SK-N-SH treated with all-trans-retinoic acid at 6 μM for 48 hours (cell line): ENCODE measurements around the gene FHIT.
"Not testable (repeated sequence)": the region's sequence is repeated elsewhere in the genome, so short reads cannot be mapped to it uniquely, and the experiment has no call there.

ENCODE experiments used
- ATAC-seq: fragments of 200-7000 bp; cut with Tn5 transposase; 3 replicates; pipeline ENCODE4 v1.9.1; 2020; ENCODE audit warnings: mild to moderate bottlenecking, moderate library complexity
- ARNTL ChIP-seq: fragments of 450-650 bp; formaldehyde crosslinking; IDR thresholded peaks from 2 replicates; pipeline ENCODE4 v1.5.0; 2020; ENCODE audit warnings: low read depth, mild to moderate bottlenecking, moderate library complexity, borderline replicate concordance
- ESRRG ChIP-seq: fragments of 250-450 bp; sonication (Bioruptor Pico); IDR thresholded peaks from 2 replicates; pipeline ENCODE4 v1.6.1; 2021; ENCODE audit warnings: mild to moderate bottlenecking
- GLIS3 ChIP-seq: fragments of 250-450 bp; sonication (Bioruptor Pico); IDR thresholded peaks from 2 replicates; pipeline ENCODE4 v1.5.0; 2020; ENCODE audit warnings: mild to moderate bottlenecking, moderate library complexity
- ISL1 ChIP-seq: fragments of 250-450 bp; sonication (Bioruptor Pico); IDR thresholded peaks from 2 replicates; pipeline ENCODE4 v2.1.2; 2022; ENCODE audit warnings: mild to moderate bottlenecking, moderate library complexity
- OSR1 ChIP-seq: fragments of 250-450 bp; sonication (Bioruptor Pico); IDR thresholded peaks from 2 replicates; pipeline ENCODE4 v1.8.0; 2022; ENCODE audit warnings: moderate library complexity, mild to moderate bottlenecking, inconsistent platforms
- PPARA ChIP-seq: fragments of 250-450 bp; sonication (Bioruptor Pico); IDR thresholded peaks from 2 replicates; pipeline ENCODE4 v1.5.0; 2020; ENCODE audit warnings: mild to moderate bottlenecking, borderline replicate concordance
- SNAI2 ChIP-seq: fragments of 250-450 bp; sonication (Bioruptor Pico); IDR thresholded peaks from 2 replicates; pipeline ENCODE4 v1.5.0; 2020; ENCODE audit warnings: mild to moderate bottlenecking, moderate library complexity
- TOX ChIP-seq: fragments of 250-450 bp; sonication (Bioruptor Pico); IDR thresholded peaks from 2 replicates; pipeline ENCODE4 v1.8.0; 2021; ENCODE audit warnings: mild to moderate bottlenecking, moderate library complexity, borderline replicate concordance
- ZC3H10 ChIP-seq: fragments of 250-450 bp; sonication (Bioruptor Pico); IDR thresholded peaks from 2 replicates; pipeline ENCODE4 v1.5.1; 2021; ENCODE audit warnings: mild to moderate bottlenecking, moderate library complexity
- ZFP30 ChIP-seq: fragments of 450-650 bp; formaldehyde crosslinking; IDR thresholded peaks from 2 replicates; pipeline ENCODE4 v1.5.0; 2022; ENCODE audit warnings: mild to moderate bottlenecking, moderate library complexity
- ZNF565 ChIP-seq: fragments of 450-650 bp; formaldehyde crosslinking; conservative IDR thresholded peaks from 2 replicates; pipeline ENCODE4 v1.5.0; 2020; ENCODE audit warnings: low read depth, mild to moderate bottlenecking, moderate library complexity
- ZNF70 ChIP-seq: fragments of 450-650 bp; formaldehyde crosslinking; IDR thresholded peaks from 2 replicates; pipeline ENCODE4 v1.5.0; 2020; ENCODE audit warnings: mild to moderate bottlenecking, moderate library complexity
- TF ChIP-seq, protein P1 (sequence below): fragments of 250-450 bp; sonication (Bioruptor Pico); IDR thresholded peaks from 2 replicates; pipeline ENCODE4 v1.5.1; 2020; ENCODE audit warnings: low read depth, mild to moderate bottlenecking, moderate library complexity
- TF ChIP-seq, protein P2 (sequence below): fragments of 250-450 bp; sonication (Bioruptor Pico); IDR thresholded peaks from 2 replicates; pipeline ENCODE4 v1.8.0; 2021; ENCODE audit warnings: low read depth, mild to moderate bottlenecking, moderate library complexity, borderline replicate concordance
- TF ChIP-seq, protein P3 (sequence below): fragments of 250-450 bp; sonication (Bioruptor Pico); IDR thresholded peaks from 2 replicates; pipeline ENCODE4 v1.5.1; 2021; ENCODE audit warnings: mild to moderate bottlenecking, moderate library complexity
- TF ChIP-seq, protein P4 (sequence below): fragments of 250-450 bp; sonication (Bioruptor Pico); IDR thresholded peaks from 2 replicates; pipeline ENCODE4 v1.5.0; 2020; ENCODE audit warnings: mild to moderate bottlenecking, moderate library complexity

Gene FHIT

DNA sequence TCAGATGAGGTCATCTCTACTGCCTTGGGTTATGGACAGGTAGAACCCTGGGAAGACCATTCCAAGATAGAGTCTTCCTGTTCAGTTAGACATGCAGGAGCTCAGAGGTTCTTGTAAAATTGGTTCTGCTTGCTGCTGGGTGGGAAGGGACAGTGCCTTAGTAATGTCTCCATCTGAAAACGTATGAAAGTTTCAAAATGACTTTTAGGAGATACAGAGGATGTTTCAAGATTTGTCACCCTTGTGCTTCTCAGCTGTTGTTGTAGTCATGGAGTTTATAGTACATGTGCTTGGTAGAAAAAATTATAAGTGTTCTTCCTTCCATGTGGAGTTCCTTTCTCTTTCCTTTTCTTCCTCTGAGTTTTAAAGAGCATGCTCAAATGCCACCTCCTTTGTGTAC is 1316.2 kb downstream of the FHIT start (continued):
- TF ChIP-seq, protein P1, sequence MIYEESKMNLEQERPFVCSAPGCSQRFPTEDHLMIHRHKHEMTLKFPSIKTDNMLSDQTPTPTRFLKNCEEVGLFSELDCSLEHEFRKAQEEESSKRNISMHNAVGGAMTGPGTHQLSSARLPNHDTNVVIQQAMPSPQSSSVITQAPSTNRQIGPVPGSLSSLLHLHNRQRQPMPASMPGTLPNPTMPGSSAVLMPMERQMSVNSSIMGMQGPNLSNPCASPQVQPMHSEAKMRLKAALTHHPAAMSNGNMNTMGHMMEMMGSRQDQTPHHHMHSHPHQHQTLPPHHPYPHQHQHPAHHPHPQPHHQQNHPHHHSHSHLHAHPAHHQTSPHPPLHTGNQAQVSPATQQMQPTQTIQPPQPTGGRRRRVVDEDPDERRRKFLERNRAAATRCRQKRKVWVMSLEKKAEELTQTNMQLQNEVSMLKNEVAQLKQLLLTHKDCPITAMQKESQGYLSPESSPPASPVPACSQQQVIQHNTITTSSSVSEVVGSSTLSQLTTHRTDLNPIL = no peak
- no peak for TF ChIP-seq ZNF565 (CRISPR knock-in tag)
- TF ChIP-seq PPARA (CRISPR knock-in tag) = no peak
- TF ChIP-seq, all 23 proteins: peak for 0

DNA sequence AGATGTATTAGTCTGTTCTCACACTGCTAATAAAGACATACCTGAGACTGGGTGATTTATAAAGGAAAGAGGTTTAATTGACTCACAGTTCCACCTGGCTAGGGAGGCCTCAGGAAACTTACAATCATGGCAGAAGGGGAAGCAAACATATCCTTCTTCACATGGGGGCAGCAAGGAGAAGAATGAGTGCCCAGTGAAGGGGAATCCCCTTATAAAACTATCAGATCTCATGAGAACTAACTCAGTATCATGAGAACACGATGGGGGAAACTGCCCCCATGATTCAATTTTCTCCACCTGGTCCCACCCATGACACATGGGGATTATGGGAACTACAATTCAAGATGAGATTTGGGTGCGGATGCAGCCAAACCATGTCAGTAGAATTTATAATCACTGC is 1316.7 kb downstream of the FHIT start:
- not testable (repeated sequence) for ATAC-seq

DNA sequence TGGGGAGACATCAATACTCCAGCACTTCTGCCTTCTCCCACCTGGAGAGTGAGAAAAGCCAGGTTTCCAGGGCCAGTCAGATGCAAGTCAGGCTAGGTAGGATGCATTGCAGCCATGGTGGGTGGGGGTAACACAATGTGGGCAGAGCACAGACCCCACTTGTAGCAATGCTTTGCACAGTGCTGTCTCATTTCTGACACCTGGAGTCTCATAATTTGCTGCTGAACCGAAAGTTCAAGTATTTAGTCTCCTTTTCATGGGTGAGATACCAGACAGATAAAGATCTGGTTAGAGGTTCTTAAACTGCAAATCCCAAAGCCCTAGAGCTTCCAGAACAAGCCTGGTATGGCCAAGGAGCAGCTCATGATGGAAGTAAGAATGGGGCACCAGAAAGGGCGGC is 1321.1 kb downstream of the FHIT start:
- ATAC-seq = no peak
- TF ChIP-seq ESRRG (CRISPR knock-in tag) (no peak), SNAI2 (CRISPR knock-in tag) (no peak), ZFP30 (CRISPR knock-in tag) (no peak), PPARA (CRISPR knock-in tag) (no peak), ISL1 (CRISPR knock-in tag) (no peak), GLIS3 (CRISPR knock-in tag) (no peak), ZNF565 (CRISPR knock-in tag) (no peak), ZNF70 (CRISPR knock-in tag) (no peak)
- TF ChIP-seq, protein P2, sequence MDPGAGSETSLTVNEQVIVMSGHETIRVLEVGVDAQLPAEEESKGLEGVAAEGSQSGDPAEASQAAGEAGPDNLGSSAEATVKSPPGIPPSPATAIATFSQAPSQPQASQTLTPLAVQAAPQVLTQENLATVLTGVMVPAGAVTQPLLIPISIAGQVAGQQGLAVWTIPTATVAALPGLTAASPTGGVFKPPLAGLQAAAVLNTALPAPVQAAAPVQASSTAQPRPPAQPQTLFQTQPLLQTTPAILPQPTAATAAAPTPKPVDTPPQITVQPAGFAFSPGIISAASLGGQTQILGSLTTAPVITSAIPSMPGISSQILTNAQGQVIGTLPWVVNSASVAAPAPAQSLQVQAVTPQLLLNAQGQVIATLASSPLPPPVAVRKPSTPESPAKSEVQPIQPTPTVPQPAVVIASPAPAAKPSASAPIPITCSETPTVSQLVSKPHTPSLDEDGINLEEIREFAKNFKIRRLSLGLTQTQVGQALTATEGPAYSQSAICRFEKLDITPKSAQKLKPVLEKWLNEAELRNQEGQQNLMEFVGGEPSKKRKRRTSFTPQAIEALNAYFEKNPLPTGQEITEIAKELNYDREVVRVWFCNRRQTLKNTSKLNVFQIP (CRISPR knock-in tag) = no peak

DNA sequence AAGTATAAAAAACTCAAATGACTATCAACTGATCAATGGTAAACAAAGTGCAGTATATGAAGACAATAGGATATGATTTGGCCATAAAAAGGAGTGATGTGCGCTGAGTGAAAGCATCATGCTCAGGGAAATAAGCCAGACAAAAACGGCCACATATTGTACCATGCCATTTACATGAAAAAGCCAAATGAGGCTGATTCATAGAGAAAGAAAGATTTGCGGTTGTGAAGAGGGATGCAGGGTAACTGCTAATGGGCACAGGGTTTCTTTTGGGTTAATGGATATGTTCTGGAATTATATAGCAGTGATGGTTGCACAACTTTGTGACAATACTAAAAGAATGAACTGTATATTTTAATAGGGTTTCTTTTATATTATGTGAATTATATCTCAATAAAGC is 1324.2 kb downstream of the FHIT start:
- TF ChIP-seq ZC3H10 (CRISPR knock-in tag) = no peak
- TF ChIP-seq ZNF70 (CRISPR knock-in tag) = no peak
- TF ChIP-seq, protein P2 (CRISPR knock-in tag) = no peak
- TF ChIP-seq, protein P1 = no peak
- TF ChIP-seq ISL1 (CRISPR knock-in tag) = no peak
- TF ChIP-seq ARNTL (CRISPR knock-in tag) = no peak
- TF ChIP-seq TOX = no peak
- TF ChIP-seq, protein P3, sequence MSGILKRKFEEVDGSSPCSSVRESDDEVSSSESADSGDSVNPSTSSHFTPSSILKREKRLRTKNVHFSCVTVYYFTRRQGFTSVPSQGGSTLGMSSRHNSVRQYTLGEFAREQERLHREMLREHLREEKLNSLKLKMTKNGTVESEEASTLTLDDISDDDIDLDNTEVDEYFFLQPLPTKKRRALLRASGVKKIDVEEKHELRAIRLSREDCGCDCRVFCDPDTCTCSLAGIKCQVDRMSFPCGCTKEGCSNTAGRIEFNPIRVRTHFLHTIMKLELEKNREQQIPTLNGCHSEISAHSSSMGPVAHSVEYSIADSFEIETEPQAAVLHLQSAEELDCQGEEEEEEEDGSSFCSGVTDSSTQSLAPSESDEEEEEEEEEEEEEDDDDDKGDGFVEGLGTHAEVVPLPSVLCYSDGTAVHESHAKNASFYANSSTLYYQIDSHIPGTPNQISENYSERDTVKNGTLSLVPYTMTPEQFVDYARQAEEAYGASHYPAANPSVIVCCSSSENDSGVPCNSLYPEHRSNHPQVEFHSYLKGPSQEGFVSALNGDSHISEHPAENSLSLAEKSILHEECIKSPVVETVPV (CRISPR knock-in tag) = no peak
- TF ChIP-seq ZFP30 (CRISPR knock-in tag) = no peak
- TF ChIP-seq, protein P4, sequence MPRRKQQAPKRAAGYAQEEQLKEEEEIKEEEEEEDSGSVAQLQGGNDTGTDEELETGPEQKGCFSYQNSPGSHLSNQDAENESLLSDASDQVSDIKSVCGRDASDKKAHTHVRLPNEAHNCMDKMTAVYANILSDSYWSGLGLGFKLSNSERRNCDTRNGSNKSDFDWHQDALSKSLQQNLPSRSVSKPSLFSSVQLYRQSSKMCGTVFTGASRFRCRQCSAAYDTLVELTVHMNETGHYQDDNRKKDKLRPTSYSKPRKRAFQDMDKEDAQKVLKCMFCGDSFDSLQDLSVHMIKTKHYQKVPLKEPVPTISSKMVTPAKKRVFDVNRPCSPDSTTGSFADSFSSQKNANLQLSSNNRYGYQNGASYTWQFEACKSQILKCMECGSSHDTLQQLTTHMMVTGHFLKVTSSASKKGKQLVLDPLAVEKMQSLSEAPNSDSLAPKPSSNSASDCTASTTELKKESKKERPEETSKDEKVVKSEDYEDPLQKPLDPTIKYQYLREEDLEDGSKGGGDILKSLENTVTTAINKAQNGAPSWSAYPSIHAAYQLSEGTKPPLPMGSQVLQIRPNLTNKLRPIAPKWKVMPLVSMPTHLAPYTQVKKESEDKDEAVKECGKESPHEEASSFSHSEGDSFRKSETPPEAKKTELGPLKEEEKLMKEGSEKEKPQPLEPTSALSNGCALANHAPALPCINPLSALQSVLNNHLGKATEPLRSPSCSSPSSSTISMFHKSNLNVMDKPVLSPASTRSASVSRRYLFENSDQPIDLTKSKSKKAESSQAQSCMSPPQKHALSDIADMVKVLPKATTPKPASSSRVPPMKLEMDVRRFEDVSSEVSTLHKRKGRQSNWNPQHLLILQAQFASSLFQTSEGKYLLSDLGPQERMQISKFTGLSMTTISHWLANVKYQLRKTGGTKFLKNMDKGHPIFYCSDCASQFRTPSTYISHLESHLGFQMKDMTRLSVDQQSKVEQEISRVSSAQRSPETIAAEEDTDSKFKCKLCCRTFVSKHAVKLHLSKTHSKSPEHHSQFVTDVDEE (CRISPR knock-in tag) = no peak
- TF ChIP-seq OSR1 (CRISPR knock-in tag) = no peak
- TF ChIP-seq, all 23 proteins: peak for 0
- no peak for ATAC-seq
